Left ventricle myocardium superior (tissue), 1 donor: Measurements from ENCODE around the gene IQSEC3. TPM values are rescaled to one million over a fixed set of nuclear protein-coding genes. Genes with fewer than 3 reads are reported as not detected.
A peak's percentile ranks its signal among the peaks of the same experiment; 100 is the strongest.
"Not testable (repeated sequence)": the region's sequence is repeated elsewhere in the genome, so short reads cannot be mapped to it uniquely, and the experiment has no call there.

ENCODE experiments used
- ATAC-seq: fragments of 200-7000 bp; cut with Tn5 transposase; one replicate; pipeline ENCODE4 v1.9.1; 2020; ENCODE audit warnings: mild to moderate bottlenecking, moderate library complexity
- DNase-seq: peaks from one replicate; pipeline ENCODE4 v3.0.0-alpha.2; 2020
- intact Hi-C: fragments of 100-400 bp; cut with micrococcal nuclease; formaldehyde crosslinking; loops from one replicate; pipeline ENCODE4 v1.11.0; 2022
- total RNA-seq: library from RNA; stranded (reverse); fragmentation: NEBNext Ultra II Directional; extraction: Animal tissue kit (Norgen Biotek cat#: 25700); gene quantifications from one replicate; pipeline ENCODE4 v1.2.1, GENCODE V29; 2021
- donor health status: DM: no; HTN: yes; CAD: no; lungs with severe emphysema.

The IQSEC3 gene
- total RNA-seq, 1 donor from 2014 or later = 1.3 TPM

- intact Hi-C loops, DNase-seq, ATAC-seq: not testable (repeated sequence)
These were observed 15.5 kb upstream of the IQSEC3 start for GRCh38 chr12:51087-51486.

- ATAC-seq = not testable (repeated sequence)
These were observed 14.6 kb upstream of the IQSEC3 start for GRCh38 chr12:51962-52361.

GRCh38 chr12:52902-53734, 13.4 kb upstream of the IQSEC3 start:
- DNase-seq, ATAC-seq, intact Hi-C loops: not testable (repeated sequence)

More at GRCh38 chr12:51962-52361, 14.6 kb upstream of the IQSEC3 start:
- DNase-seq, intact Hi-C loops: not testable (repeated sequence)

- DNase-seq = no peak
- intact Hi-C loops = no loop called here
- ATAC-seq = no peak
These were observed 12.5 kb upstream of the IQSEC3 start for GRCh38 chr12:53735-54730.

- no peak for ATAC-seq
- no peak for DNase-seq
- intact Hi-C loops = no loop called here
These were observed 11.6 kb upstream of the IQSEC3 start for GRCh38 chr12:54750-55535.

GRCh38 chr12:56683-57346, 9.8 kb upstream of the IQSEC3 start:
- intact Hi-C loops = no loop called here
- DNase-seq (no peak), ATAC-seq (no peak)

GRCh38 chr12:57539-57938, 9.0 kb upstream of the IQSEC3 start:
- intact Hi-C loops = no loop called here
- ATAC-seq (no peak), DNase-seq (no peak)

- no peak for ATAC-seq
- no peak for DNase-seq
- intact Hi-C loops = no loop called here
These were observed 7.7 kb upstream of the IQSEC3 start for GRCh38 chr12:58832-59231.

- intact Hi-C loops, ATAC-seq, DNase-seq: not testable (repeated sequence)
These were observed 4.7 kb upstream of the IQSEC3 start for GRCh38 chr12:61845-62244.

GRCh38 chr12:65491-66063, 990 bp upstream of the IQSEC3 start:
- ATAC-seq, intact Hi-C loops, DNase-seq: not testable (repeated sequence)

GRCh38 chr12:66782-67504, 376 bp downstream of the IQSEC3 start:
- ATAC-seq = peak; percentile 98
- DNase-seq, intact Hi-C loops: not testable (repeated sequence)

GRCh38 chr12:69677-70076, 3.1 kb downstream of the IQSEC3 start:
- intact Hi-C loops, DNase-seq, ATAC-seq: not testable (repeated sequence)

- intact Hi-C loops, DNase-seq, ATAC-seq: not testable (repeated sequence)
These were observed 4.0 kb downstream of the IQSEC3 start for GRCh38 chr12:70541-70940.

- DNase-seq, ATAC-seq, intact Hi-C loops: not testable (repeated sequence)
These were observed 5.5 kb downstream of the IQSEC3 start for GRCh38 chr12:72018-72417.

- DNase-seq, ATAC-seq, intact Hi-C loops: not testable (repeated sequence)
These were observed 8.0 kb downstream of the IQSEC3 start for GRCh38 chr12:74420-75190.

- ATAC-seq, DNase-seq, intact Hi-C loops: not testable (repeated sequence)
These were observed 9.0 kb downstream of the IQSEC3 start for GRCh38 chr12:75541-75940.
